Measurements from ENCODE around the gene SLC2A1. TPM values are rescaled to one million over a fixed set of nuclear protein-coding genes. Genes with fewer than 3 reads are reported as not detected.

SLC2A1 gene
- total and polyA plus RNA-seq, 7 donors = 1.1 to 3.8 (median 2.1) TPM

DNA sequence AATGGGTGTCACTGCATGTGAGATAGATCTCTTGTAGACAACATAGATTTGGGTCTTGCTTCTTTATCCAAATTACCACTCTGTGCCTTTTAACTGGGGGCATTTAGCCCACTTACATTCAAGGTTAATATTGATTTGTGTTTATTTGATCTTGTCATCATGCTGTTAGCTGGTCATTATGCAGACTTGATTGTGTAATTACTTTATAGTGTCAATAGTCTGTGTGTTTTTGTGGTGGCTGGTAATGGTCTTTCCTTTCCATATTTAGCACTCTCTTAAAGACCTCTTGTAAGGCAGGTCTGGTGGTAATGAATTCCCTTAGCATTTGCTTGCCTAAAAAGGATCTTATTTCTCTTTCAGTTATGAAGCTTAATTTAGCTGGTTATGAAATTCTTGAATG, 82.7 kb downstream of the SLC2A1 start:
- DNase-seq (no peak), ATAC-seq (no peak)
- TF ChIP-seq, protein P1, sequence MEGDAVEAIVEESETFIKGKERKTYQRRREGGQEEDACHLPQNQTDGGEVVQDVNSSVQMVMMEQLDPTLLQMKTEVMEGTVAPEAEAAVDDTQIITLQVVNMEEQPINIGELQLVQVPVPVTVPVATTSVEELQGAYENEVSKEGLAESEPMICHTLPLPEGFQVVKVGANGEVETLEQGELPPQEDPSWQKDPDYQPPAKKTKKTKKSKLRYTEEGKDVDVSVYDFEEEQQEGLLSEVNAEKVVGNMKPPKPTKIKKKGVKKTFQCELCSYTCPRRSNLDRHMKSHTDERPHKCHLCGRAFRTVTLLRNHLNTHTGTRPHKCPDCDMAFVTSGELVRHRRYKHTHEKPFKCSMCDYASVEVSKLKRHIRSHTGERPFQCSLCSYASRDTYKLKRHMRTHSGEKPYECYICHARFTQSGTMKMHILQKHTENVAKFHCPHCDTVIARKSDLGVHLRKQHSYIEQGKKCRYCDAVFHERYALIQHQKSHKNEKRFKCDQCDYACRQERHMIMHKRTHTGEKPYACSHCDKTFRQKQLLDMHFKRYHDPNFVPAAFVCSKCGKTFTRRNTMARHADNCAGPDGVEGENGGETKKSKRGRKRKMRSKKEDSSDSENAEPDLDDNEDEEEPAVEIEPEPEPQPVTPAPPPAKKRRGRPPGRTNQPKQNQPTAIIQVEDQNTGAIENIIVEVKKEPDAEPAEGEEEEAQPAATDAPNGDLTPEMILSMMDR (IDR thresholded peaks at IDR 0.05) = no peak
- Histone ChIP-seq H3K4me1 (no peaks in the 10 kb centered on the region), H3K27me3 (ENCODE audit: insufficient read depth in 3 of 3, low read length in 2 of 3) (peaks cover 0 to 10% (median 2%) of the 10 kb centered on the region in 3 donors), H3K4me3 (no peak overlapping the region), H3K9me3 (peaks cover 4% of the 10 kb centered on the region), H3K36me3 (ENCODE audit: insufficient read depth in 1 of 2, low read depth in 1 of 2) (no peaks in the 10 kb centered on the region), H3K27ac (no peak overlapping the region)
- intact Hi-C loops (cut with DNase I) = no loop called here

Other genes starting within 250 kb of the SLC2A1 start
- gene CLDN19, start 218.6 kb downstream of the SLC2A1 start, total RNA-seq = not detected
- under 1 TPM; 0.03 to 0.34 (median 0.14) TPM for gene CLDN19, start 218.6 kb downstream of the SLC2A1 start, polyA plus RNA-seq
- 1 to 10 TPM; 5.1 to 8.5 (median 6.2) TPM for gene P3H1, start 191.8 kb downstream of the SLC2A1 start, total RNA-seq
- gene P3H1, start 191.8 kb downstream of the SLC2A1 start, polyA plus RNA-seq = 1 to 10 TPM; 2.9 to 7.0 (median 5.1) TPM
- 10 to 100 TPM in 1 of 4 donors, 1 to 10 TPM in 3; 7.5 to 10.2 (median 8.7) TPM for gene C1orf50, start 191.6 kb downstream of the SLC2A1 start, total RNA-seq
- 1 to 10 TPM; 2.5 to 6.2 (median 4.2) TPM for gene C1orf50, start 191.6 kb downstream of the SLC2A1 start, polyA plus RNA-seq
- gene TMEM269, start 173.9 kb downstream of the SLC2A1 start, total RNA-seq = under 1 TPM; 0.15 to 0.89 (median 0.30) TPM
- under 1 TPM; 0.05 to 0.07 (median 0.06) TPM for gene TMEM269, start 173.9 kb downstream of the SLC2A1 start, polyA plus RNA-seq
- 1 to 10 TPM; 1.8 to 3.7 (median 2.6) TPM for gene ERMAP, start 141.7 kb downstream of the SLC2A1 start, total RNA-seq
- gene ERMAP, start 141.7 kb downstream of the SLC2A1 start, polyA plus RNA-seq = 1 to 10 TPM; 1.4 to 2.0 (median 1.9) TPM
- 10 to 100 TPM; 11.7 to 18.4 (median 16.9) TPM for gene SVBP, start 141.5 kb downstream of the SLC2A1 start, total RNA-seq
- 10 to 100 TPM; 20.5 to 58.2 (median 27.2) TPM for gene SVBP, start 141.5 kb downstream of the SLC2A1 start, polyA plus RNA-seq
- gene ZNF691, start 112.3 kb downstream of the SLC2A1 start, total RNA-seq = 1 to 10 TPM; 4.8 to 8.0 (median 6.4) TPM
- gene ZNF691, start 112.3 kb downstream of the SLC2A1 start, polyA plus RNA-seq = 10 to 100 TPM in 1 of 3 donors, 1 to 10 TPM in 2; 6.7 to 10.8 (median 7.4) TPM
- 10 to 100 TPM; 20.1 to 46.2 (median 44.5) TPM for gene EBNA1BP2, start 213.4 kb upstream of the SLC2A1 start, total RNA-seq
- gene EBNA1BP2, start 213.4 kb upstream of the SLC2A1 start, polyA plus RNA-seq = 100 to 1,000 TPM in 2 of 3 donors, 10 to 100 TPM in 1; 74.2 to 153 (median 141) TPM
- under 1 TPM in 2 of 4 donors, not detected in 2; 0.08 to 0.15 TPM for gene CFAP57, start 213.5 kb upstream of the SLC2A1 start, total RNA-seq
- gene CFAP57, start 213.5 kb upstream of the SLC2A1 start, polyA plus RNA-seq = under 1 TPM in 2 of 3 donors, not detected in 1; 0.04 to 0.26 TPM